CD4-positive, alpha-beta T cell (primary cell): Measurements from ENCODE around the gene AVP. TPM values are rescaled to one million over a fixed set of nuclear protein-coding genes. Genes with fewer than 3 reads are reported as not detected.
A peak's percentile ranks its signal among the peaks of the same experiment; 100 is the strongest.

Source experiments
- ATAC-seq: fragments of 200-7000 bp; cut with Tn5 transposase; one replicate; pipeline ENCODE4 v1.10.0; 2022; ENCODE audit warnings: mild to moderate bottlenecking; ENCODE audit not compliant: poor library complexity
- CTCF ChIA-PET: fragments of 350-600 bp; sonication (Branson Sonifier 250); formaldehyde crosslinking; loops from one replicate; lab custom pipeline; 2021; ENCODE audit warnings: antibody characterized with exemption, inconsistent platforms; lab: Charles Lee
- POLR2A ChIA-PET: fragments of 350-600 bp; sonication (Branson Sonifier 250); formaldehyde crosslinking; loops from one replicate; lab custom pipeline; 2021; ENCODE audit warnings: antibody characterized with exemption, inconsistent platforms; lab: Charles Lee
- DNase-seq, 14 experiments: peaks; one replicate each; pipeline ENCODE4 v3.0.0-alpha.2; 2013 to 2020; ENCODE audit warnings: mixed read lengths in 2 of 14
- H3K27ac ChIP-seq, 2 donors: one replicate each; pipeline versions ENCODE4 v1.5.1 to v1.7.0; 2013; ENCODE audit warnings: low read length in 2 of 2, low read depth in 1 of 2, mild to moderate bottlenecking in 1 of 2
- H3K27me3 ChIP-seq, 2 experiments: 1 replicate in 1 of 2; 2 replicates in 1 of 2; pipeline versions ENCODE4 v1.6.1 to v1.7.0; 2013; ENCODE audit warnings: low read length in 2 of 2, control low read depth in 1 of 2, mild to moderate bottlenecking in 1 of 2, moderate library complexity in 1 of 2; ENCODE audit not compliant: insufficient read depth in 2 of 2, control insufficient read depth in 1 of 2
- H3K36me3 ChIP-seq: one replicate; pipeline ENCODE4 v1.6.1; 2013; ENCODE audit warnings: low read length, control low read depth; ENCODE audit not compliant: insufficient read depth
- H3K4me1 ChIP-seq: one replicate; pipeline ENCODE4 v1.6.1; 2013; ENCODE audit warnings: low read length, control low read depth; ENCODE audit not compliant: insufficient read depth
- H3K4me3 ChIP-seq: one replicate; pipeline ENCODE4 v1.5.1; 2013; ENCODE audit warnings: mild to moderate bottlenecking, low read length, moderate library complexity
- H3K9me3 ChIP-seq, 2 experiments: 1 replicate in 1 of 2; 2 replicates in 1 of 2; pipeline versions ENCODE4 v1.6.1 to v1.7.0; 2013; ENCODE audit warnings: low read length in 2 of 2, mild to moderate bottlenecking in 2 of 2, control low read depth in 1 of 2, moderate library complexity in 1 of 2; ENCODE audit not compliant: control insufficient read depth in 1 of 2, insufficient read depth in 1 of 2
- H3K27ac Mint-ChIP-seq: one replicate; pipeline ENCODE4 v1.8.0; 2020; ENCODE audit warnings: mixed read lengths
- H3K27me3 Mint-ChIP-seq: one replicate; pipeline ENCODE4 v1.8.0; 2021; ENCODE audit warnings: mixed read lengths
- H3K36me3 Mint-ChIP-seq: one replicate; pipeline ENCODE4 v1.8.0; 2021; ENCODE audit warnings: low read depth, mixed read lengths
- H3K4me1 Mint-ChIP-seq: one replicate; pipeline ENCODE4 v1.8.0; 2021; ENCODE audit warnings: low read depth, mixed read lengths
- H3K4me3 Mint-ChIP-seq: one replicate; pipeline ENCODE4 v1.8.0; 2020; ENCODE audit warnings: mild to moderate bottlenecking, mixed read lengths
- H3K9me3 Mint-ChIP-seq: one replicate; pipeline ENCODE4 v1.8.0; 2020; ENCODE audit warnings: mixed read lengths
- intact Hi-C, 2 experiments: fragments of 100-400 bp; cut with DNase I in 1 of 2; cut with micrococcal nuclease in 1 of 2; formaldehyde crosslinking; loops; one replicate each; pipeline versions ENCODE4 v1.15.1 to v1.9.0; 2023 to 2025; cut with DNase I, micrococcal nuclease
- total RNA-seq, 174 experiments: library from RNA in 2 of 174; stranded (reverse) in 2 of 174; gene quantifications; one replicate each; pipeline ENCODE4 v1.2.3 and lab custom pipeline; 2021 to 2026
- TF ChIP-seq, protein P1 (sequence below): fragments of 200-600 bp; IDR thresholded peaks from one replicate; pipeline ENCODE4 v1.8.0; 2022; ENCODE audit warnings: antibody characterized with exemption, mild to moderate bottlenecking

Gene AVP
- total RNA-seq, 2 experiments from 2014 or later, result 0.47 to 0.56 TPM

DNA sequence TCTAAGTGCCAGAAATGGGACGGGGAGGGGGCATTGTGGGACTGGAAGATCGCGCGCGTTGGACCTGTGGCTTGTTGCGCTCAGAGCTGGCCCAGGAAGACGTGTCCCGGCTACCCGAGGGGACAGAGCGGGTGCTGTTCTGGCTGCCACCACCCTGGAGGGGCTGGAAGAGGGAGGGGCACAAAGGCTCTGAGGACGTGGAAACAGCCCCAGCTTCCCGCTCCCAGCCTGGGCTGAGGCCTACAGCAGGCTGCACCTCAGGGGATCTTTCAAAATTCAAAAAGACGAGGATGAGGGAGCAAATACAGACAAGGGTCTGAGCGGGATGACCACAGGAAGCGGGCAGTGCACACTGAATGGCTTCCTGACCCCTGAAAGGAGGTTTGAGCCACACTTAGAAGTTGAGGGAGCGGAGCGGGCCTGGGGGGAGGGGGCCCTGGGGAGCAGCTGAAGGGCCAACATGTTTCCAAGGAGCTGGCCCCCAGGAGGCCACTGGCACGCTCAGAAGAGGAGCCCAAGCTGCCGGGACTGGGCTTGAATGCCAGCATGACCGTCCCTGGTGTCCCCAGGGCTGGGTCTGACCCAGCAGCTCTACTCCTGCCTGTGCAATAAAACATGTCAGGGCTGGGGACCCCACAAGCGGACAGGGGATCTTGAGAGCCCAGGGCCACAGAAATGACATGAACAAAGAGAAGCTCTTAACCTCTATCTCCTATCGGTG, 11.8 kb downstream of the AVP start:
- H3K4me3 ChIP-seq, result peak overlapping the region; percentile 44
- peaks cover 4% of the 10 kb centered on the region for H3K27me3 Mint-ChIP-seq
- peaks cover 6% of the 10 kb centered on the region for H3K36me3 Mint-ChIP-seq
- peaks cover 0 to 7% of the 10 kb centered on the region in 2 experiments for H3K9me3 ChIP-seq
- TF ChIP-seq, protein P1, sequence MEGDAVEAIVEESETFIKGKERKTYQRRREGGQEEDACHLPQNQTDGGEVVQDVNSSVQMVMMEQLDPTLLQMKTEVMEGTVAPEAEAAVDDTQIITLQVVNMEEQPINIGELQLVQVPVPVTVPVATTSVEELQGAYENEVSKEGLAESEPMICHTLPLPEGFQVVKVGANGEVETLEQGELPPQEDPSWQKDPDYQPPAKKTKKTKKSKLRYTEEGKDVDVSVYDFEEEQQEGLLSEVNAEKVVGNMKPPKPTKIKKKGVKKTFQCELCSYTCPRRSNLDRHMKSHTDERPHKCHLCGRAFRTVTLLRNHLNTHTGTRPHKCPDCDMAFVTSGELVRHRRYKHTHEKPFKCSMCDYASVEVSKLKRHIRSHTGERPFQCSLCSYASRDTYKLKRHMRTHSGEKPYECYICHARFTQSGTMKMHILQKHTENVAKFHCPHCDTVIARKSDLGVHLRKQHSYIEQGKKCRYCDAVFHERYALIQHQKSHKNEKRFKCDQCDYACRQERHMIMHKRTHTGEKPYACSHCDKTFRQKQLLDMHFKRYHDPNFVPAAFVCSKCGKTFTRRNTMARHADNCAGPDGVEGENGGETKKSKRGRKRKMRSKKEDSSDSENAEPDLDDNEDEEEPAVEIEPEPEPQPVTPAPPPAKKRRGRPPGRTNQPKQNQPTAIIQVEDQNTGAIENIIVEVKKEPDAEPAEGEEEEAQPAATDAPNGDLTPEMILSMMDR, result no peak
- no peaks in the 10 kb centered on the region for H3K9me3 Mint-ChIP-seq
- peaks cover 39% of the 10 kb centered on the region for H3K4me1 ChIP-seq
- ChIA-PET POLR2A (interaction anchor here (1.2 to 6.6 kb wide), 3 partner anchors 10 to 21 kb away, joined by 3 to 48 read pairs (median 7); no protein-coding TSS in a partner anchor), CTCF (interaction anchor here (1.3 kb wide), 1 partner anchor 19 kb away, joined by 7 read pairs; no protein-coding TSS in a partner anchor)
- peak overlapping the region; percentile 22 to 39 for H3K27ac ChIP-seq
- peaks cover 39% of the 10 kb centered on the region for H3K4me1 Mint-ChIP-seq
- intact Hi-C loops, result loop anchor here in 1 of 2 experiments (2.0 to 5.0 kb wide), 3 partner anchors 18 to 135 kb away; partner anchors contain the start of genes ITPA and LZTS3
- DNase-seq, result no peak
- peak overlapping the region; percentile 87 for H3K27ac Mint-ChIP-seq
- H3K4me3 Mint-ChIP-seq, result peak overlapping the region; percentile 88
- no peaks in the 10 kb centered on the region for H3K27me3 ChIP-seq
- no peaks in the 10 kb centered on the region for H3K36me3 ChIP-seq
- ATAC-seq, result no peak

DNA sequence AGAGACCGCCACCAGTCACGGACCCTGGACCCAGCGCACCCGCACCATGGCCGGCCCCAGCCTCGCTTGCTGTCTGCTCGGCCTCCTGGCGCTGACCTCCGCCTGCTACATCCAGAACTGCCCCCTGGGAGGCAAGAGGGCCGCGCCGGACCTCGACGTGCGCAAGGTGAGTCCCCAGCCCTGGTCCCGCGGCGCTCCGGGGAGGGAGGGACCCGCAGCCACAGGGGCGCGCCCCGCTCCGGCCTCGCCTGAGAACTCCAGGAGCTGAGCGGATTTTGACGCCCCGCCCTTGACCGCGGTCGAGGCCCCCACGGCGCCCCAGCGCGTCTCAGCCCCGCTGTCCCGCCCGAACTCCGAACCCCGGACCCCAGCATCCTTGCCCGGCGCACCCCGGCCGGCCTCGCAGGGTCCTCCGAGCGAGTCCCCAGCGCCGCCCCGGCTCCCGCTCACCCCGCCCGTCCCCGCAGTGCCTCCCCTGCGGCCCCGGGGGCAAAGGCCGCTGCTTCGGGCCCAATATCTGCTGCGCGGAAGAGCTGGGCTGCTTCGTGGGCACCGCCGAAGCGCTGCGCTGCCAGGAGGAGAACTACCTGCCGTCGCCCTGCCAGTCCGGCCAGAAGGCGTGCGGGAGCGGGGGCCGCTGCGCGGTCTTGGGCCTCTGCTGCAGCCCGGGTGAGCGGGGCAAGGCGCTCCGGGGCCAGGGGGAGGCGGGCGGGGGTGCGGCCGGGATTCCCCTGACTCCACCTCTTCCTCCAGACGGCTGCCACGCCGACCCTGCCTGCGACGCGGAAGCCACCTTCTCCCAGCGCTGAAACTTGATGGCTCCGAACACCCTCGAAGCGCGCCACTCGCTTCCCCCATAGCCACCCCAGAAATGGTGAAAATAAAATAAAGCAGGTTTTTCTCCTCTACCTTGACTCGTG, 12.7 kb downstream of the AVP start, which contains the start of gene OXT:
Gene OXT, plus strand, starts transcription at position 11 of the 920 bp plus-strand sequence. Its CDS starts 36 bp downstream, at position 47.
- CTCF ChIA-PET, result interaction anchor here (0.6 to 1.3 kb wide), 2 partner anchors 18 to 44 kb away, joined by 3 to 7 read pairs; no protein-coding TSS in a partner anchor
- intact Hi-C loops, result loop anchor here in 1 of 2 experiments (2.0 to 5.0 kb wide), 4 partner anchors 19 to 135 kb away; partner anchors contain the start of genes ITPA and LZTS3
- Mint-ChIP-seq H3K36me3 (peaks cover 6% of the 10 kb centered on the region), H3K27ac (peak within 1 kb of the TSS; percentile 87), H3K4me3 (peak within 1 kb of the TSS; percentile 90), H3K27me3 (peaks cover 3% of the 10 kb centered on the region), H3K9me3 (no peaks in the 10 kb centered on the region), H3K4me1 (peaks cover 32% of the 10 kb centered on the region)
- Histone ChIP-seq H3K36me3 (no peaks in the 10 kb centered on the region), H3K4me3 (peak within 1 kb of the TSS; percentile 44), H3K4me1 (peaks cover 31% of the 10 kb centered on the region), H3K27ac (peak within 1 kb of the TSS; percentile 22 to 39), H3K27me3 (no peaks in the 10 kb centered on the region), H3K9me3 (peaks cover 0 to 7% of the 10 kb centered on the region in 2 experiments)
- peak; percentile 78 for ATAC-seq
- POLR2A ChIA-PET, result interaction anchor here (0.9 to 6.6 kb wide), 5 partner anchors 10 to 30 kb away, joined by 3 to 48 read pairs (median 7); no protein-coding TSS in a partner anchor
- TF ChIP-seq, protein P1, result no peak
- peak; percentile 58 to 90 (median 75) for DNase-seq

DNA sequence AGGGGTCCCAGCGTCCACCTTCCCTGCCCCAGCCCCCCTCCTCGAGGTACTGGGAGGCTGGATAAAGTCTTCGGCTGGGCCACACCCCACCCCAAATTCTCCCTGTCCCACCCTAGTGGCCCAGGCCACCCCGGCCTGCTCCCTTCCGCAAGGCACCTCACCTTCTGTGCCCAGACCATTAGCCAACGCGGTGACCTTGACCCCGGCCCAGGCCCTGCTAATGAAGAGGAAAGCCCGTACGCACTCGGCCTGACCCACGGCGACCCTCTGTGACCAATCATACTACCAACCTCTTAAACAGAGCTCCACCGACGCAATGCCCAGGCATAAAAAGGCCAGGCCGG, 13.3 kb downstream of the AVP start:
- H3K9me3 ChIP-seq, result peaks cover 0 to 7% of the 10 kb centered on the region in 2 experiments
- H3K27ac ChIP-seq, result no peak overlapping the region
- Mint-ChIP-seq H3K36me3 (peaks cover 6% of the 10 kb centered on the region), H3K9me3 (no peaks in the 10 kb centered on the region), H3K4me1 (peaks cover 33% of the 10 kb centered on the region), H3K4me3 (peak overlapping the region; percentile 90), H3K27me3 (no peaks in the 10 kb centered on the region), H3K27ac (peak overlapping the region; percentile 77)
- peak overlapping the region; percentile 44 for H3K4me3 ChIP-seq
- H3K4me1 ChIP-seq, result peaks cover 28% of the 10 kb centered on the region
- ATAC-seq (no peak), DNase-seq (no peak)
- ChIA-PET POLR2A (interaction anchor here (0.9 kb wide), 2 partner anchors 22 to 31 kb away, joined by 3 to 7 read pairs; no protein-coding TSS in a partner anchor), CTCF (interaction anchor here (1.0 to 1.3 kb wide), 2 partner anchors 17 to 21 kb away, joined by 3 to 7 read pairs; no protein-coding TSS in a partner anchor)
- H3K27me3 ChIP-seq, result no peaks in the 10 kb centered on the region
- H3K36me3 ChIP-seq, result no peaks in the 10 kb centered on the region
- intact Hi-C loops, result loop anchor here in 1 of 2 experiments (2.0 to 5.0 kb wide), 3 partner anchors 44 to 136 kb away; partner anchors contain the start of genes ITPA and LZTS3
- TF ChIP-seq, protein P1, result no peak
